SU-DHL-6 (cell line): ENCODE results near the gene AFF3.

Experiments used
- CTCF ChIP-seq: fragments of 200-600 bp; sonication (generic); IDR thresholded peaks from one replicate; pipeline ENCODE4 v1.5.1; 2017; ENCODE audit warnings: antibody characterized with exemption, mild to moderate bottlenecking, low read length, moderate library complexity; ENCODE audit not compliant: insufficient read depth, poor library complexity, severe bottlenecking
- EZH2phosphoT487 ChIP-seq: fragments of 200-600 bp; sonication (generic), shearing (Covaris generic); conservative IDR thresholded peaks from 2 replicates; pipeline ENCODE4 v1.6.1; 2018; ENCODE audit warnings: mild to moderate bottlenecking, antibody characterized with exemption, low read length, moderate library complexity, mixed read lengths

- TF ChIP-seq CTCF: no peak
- no peak for TF ChIP-seq EZH2phosphoT487
Measured at GRCh38 chr2:100072503-100072902, 69.9 kb downstream of the AFF3 start.
